ENCODE results near the gene LHX4. TPM values are rescaled to one million over a fixed set of nuclear protein-coding genes. Genes with fewer than 3 reads are reported as not detected.

The LHX4 gene
- 3.1 TPM for polyA plus RNA-seq
- long read RNA-seq, donor 1, partial matches to known transcripts = 16 of 28 reads
- long read RNA-seq, donor 1, other reads (novel, unspliced or antisense) = 12 of 28 reads
- long read RNA-seq, donor 2 = 0 reads
- long read RNA-seq, donor 3 = 0 reads
- long read RNA-seq, donor 4 = 0 reads
- long read RNA-seq, donor 5, partial matches to known transcripts = 7 of 31 reads
- long read RNA-seq, donor 5, other reads (novel, unspliced or antisense) = 24 of 31 reads
- long read RNA-seq, donor 6, partial matches to known transcripts = 50 of 50 reads
- long read RNA-seq, donor 6, other reads (novel, unspliced or antisense) = 0 of 50 reads
- long read RNA-seq, donor 7 = 0 reads
- long read RNA-seq, donor 8, partial matches to known transcripts = 79 of 79 reads
- long read RNA-seq, donor 8, other reads (novel, unspliced or antisense) = 0 of 79 reads
- long read RNA-seq, donor 9 = 0 reads
- long read RNA-seq, donor 10, partial matches to known transcripts = 54 of 54 reads
- long read RNA-seq, donor 10, other reads (novel, unspliced or antisense) = 0 of 54 reads
- long read RNA-seq, donor 11 = 0 reads

- Histone ChIP-seq H3K27ac (ENCODE audit: low read length) (no peak within 1 kb of the TSS), H3K9me3 (ENCODE audit: control insufficient read depth, low read depth, low read length) (peaks cover 16% of the 10 kb centered on the region), H3K27me3 (ENCODE audit: control insufficient read depth, insufficient read depth, low read length) (peaks cover 92% of the 10 kb centered on the region), H3K4me1 (ENCODE audit: control insufficient read depth, insufficient read depth, low read length) (peaks cover 22% of the 10 kb centered on the region), H3K4me3 (ENCODE audit: low read length) (no peak within 1 kb of the TSS), H3K36me3 (ENCODE audit: control insufficient read depth, insufficient read depth, low read length) (no peaks in the 10 kb centered on the region)
- no CpG with 5 or more reads among the region's 105 CpGs for WGBS (ENCODE audit: insufficient coverage, low lambda C conversion rate)
- DNase-seq = peak in 1 of 2 donors; percentile 44
These were observed at the start of gene LHX4 for GRCh38 chr1:180229483-180230415. Gene LHX4 (plus strand): TSS chr1:180230264. CDS start chr1:180230530, 266 bp downstream.

- H3K36me3 ChIP-seq (ENCODE audit: control insufficient read depth, insufficient read depth, low read length) = peaks cover 28% of the 10 kb centered on the region
- no peaks in the 10 kb centered on the region for H3K4me1 ChIP-seq (ENCODE audit: control insufficient read depth, insufficient read depth, low read length)
- no peak overlapping the region for H3K4me3 ChIP-seq (ENCODE audit: low read length)
- no peaks in the 10 kb centered on the region for H3K27me3 ChIP-seq (ENCODE audit: control insufficient read depth, insufficient read depth, low read length)
- no peak overlapping the region for H3K27ac ChIP-seq (ENCODE audit: low read length)
- 93% methylated on average over 3 of the region's 7 CpGs for WGBS (ENCODE audit: insufficient coverage, low lambda C conversion rate)
- DNase-seq = no peak
- no peaks in the 10 kb centered on the region for H3K9me3 ChIP-seq (ENCODE audit: control insufficient read depth, low read depth, low read length)
These were observed 49.0 kb upstream of the LHX4 start for GRCh38 chr1:180181048-180181447.

DNA sequence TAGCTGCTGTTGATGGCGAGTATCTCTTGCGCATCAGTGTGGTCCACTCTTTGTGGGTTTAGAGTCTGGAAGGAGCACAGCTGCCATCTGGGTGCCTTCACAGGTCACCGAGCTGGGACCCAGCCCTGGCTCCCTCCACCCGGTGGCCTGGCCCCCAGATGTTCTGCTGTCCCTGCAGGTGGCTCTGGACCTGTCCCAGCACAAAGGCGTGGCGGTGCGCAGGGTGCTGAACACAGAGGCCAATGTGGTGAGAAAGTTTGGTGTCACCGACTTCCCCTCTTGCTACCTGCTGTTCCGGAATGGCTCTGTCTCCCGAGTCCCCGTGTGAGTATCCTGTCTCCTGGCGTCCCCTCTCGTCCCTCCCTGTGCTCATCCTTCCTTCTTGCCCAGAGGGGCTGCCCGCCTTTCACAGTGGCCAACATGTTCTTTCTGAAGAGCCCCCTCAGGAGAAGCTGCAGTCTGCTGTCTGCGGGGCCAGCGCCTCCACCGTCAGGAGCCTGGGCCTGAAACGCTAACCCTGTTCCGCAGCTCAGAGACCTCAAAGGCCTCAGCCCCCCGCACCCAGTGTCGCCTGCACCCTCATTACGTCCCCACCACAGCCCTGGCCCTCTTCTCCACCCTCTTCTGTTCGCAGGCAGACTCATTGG, 47.9 kb upstream of the LHX4 start:
- Histone ChIP-seq H3K27ac (ENCODE audit: low read length) (no peak overlapping the region), H3K4me3 (ENCODE audit: low read length) (no peak overlapping the region), H3K9me3 (ENCODE audit: control insufficient read depth, low read depth, low read length) (no peaks in the 10 kb centered on the region), H3K4me1 (ENCODE audit: control insufficient read depth, insufficient read depth, low read length) (no peaks in the 10 kb centered on the region), H3K27me3 (ENCODE audit: control insufficient read depth, insufficient read depth, low read length) (no peaks in the 10 kb centered on the region), H3K36me3 (ENCODE audit: control insufficient read depth, insufficient read depth, low read length) (peaks cover 34% of the 10 kb centered on the region)
- no peak for DNase-seq
- no CpG with 5 or more reads among the region's 23 CpGs for WGBS (ENCODE audit: insufficient coverage, low lambda C conversion rate)

DNA sequence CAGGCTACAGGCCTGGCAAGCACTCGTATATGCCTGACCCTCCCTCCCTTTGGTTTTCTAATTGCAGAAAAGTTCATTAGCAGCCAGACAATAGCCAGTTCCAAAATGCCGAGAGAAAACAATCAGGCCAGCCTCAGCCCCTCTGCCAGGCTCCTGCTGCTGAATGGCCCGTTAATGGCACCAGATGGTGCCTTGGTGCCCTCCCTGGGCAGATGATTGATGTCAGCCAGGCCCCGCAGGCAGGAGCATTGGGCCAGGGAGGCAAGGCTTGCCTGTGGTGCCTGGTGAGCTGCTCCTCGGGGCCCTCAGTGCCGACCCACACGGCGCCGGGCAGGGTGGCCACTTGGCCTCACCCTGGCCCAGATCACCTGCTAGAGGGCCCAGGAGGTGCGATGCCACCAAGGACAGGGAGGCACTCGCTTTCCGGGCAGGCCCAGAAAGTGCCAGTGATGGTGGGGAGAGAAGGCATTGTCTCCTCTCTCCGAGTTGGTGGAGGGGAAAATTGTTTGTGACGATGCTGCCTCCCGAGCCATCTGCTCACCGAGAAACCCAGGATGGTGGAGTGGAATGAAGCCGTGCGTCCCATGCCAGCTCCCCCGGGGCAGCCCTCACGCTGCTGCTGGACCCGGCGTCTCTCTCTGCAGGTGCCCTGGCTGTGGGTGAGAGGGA, 47.3 kb upstream of the LHX4 start:
- Histone ChIP-seq H3K27me3 (ENCODE audit: control insufficient read depth, insufficient read depth, low read length) (no peaks in the 10 kb centered on the region), H3K27ac (ENCODE audit: low read length) (no peak overlapping the region), H3K4me3 (ENCODE audit: low read length) (no peak overlapping the region), H3K36me3 (ENCODE audit: control insufficient read depth, insufficient read depth, low read length) (peaks cover 36% of the 10 kb centered on the region), H3K9me3 (ENCODE audit: control insufficient read depth, low read depth, low read length) (no peaks in the 10 kb centered on the region), H3K4me1 (ENCODE audit: control insufficient read depth, insufficient read depth, low read length) (no peaks in the 10 kb centered on the region)
- WGBS (ENCODE audit: insufficient coverage, low lambda C conversion rate) = no CpG with 5 or more reads among the region's 22 CpGs
- DNase-seq = no peak

DNA sequence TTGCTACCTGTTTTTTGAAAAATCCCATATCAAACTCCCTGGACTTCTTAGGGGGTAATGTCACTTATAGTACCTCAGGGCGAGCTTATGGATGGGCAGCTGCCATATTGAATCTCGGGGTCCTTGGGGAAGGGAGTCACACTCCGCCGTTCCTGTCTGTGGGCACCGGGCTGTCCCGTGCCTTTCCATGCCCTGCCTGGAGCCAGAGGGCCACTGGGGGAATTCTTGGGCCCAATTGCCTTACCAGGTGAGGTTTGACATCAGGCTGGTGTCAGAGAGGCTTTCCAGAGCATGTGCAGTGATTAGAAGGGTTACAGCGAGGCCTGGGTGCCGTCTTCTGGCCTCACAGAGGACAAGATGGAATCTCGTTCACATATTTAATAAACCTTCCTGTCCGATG, 46.6 kb upstream of the LHX4 start:
- Histone ChIP-seq H3K4me1 (ENCODE audit: control insufficient read depth, insufficient read depth, low read length) (no peaks in the 10 kb centered on the region), H3K27me3 (ENCODE audit: control insufficient read depth, insufficient read depth, low read length) (no peaks in the 10 kb centered on the region), H3K9me3 (ENCODE audit: control insufficient read depth, low read depth, low read length) (no peaks in the 10 kb centered on the region), H3K27ac (ENCODE audit: low read length) (no peak overlapping the region), H3K36me3 (ENCODE audit: control insufficient read depth, insufficient read depth, low read length) (peaks cover 36% of the 10 kb centered on the region), H3K4me3 (ENCODE audit: low read length) (no peak overlapping the region)
- 100% methylated on average over 1 of the region's 10 CpGs for WGBS (ENCODE audit: insufficient coverage, low lambda C conversion rate)
- no peak for DNase-seq

DNA sequence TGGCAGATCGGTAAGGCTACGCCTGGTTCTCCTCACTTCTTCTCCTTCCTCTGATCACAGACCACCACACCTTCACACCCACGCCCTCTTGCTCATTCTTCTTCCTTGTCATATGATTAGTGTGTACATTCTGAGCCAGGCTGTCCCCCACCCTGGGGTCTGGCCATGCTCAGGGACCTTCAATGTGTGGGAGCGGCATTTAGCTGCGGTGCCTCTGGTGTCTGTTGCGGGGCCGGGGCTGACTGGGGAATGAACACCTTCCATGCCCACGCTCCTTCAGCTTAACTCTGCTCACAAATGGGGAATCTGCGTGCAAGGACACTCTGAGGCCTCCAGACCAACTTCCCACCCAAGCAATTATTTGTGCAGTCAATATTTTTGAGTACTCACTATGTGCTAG, 46.0 kb upstream of the LHX4 start:
- WGBS (ENCODE audit: insufficient coverage, low lambda C conversion rate) = no CpG with 5 or more reads among the region's 9 CpGs
- H3K27ac ChIP-seq (ENCODE audit: low read length) = no peak overlapping the region
- no peaks in the 10 kb centered on the region for H3K4me1 ChIP-seq (ENCODE audit: control insufficient read depth, insufficient read depth, low read length)
- H3K27me3 ChIP-seq (ENCODE audit: control insufficient read depth, insufficient read depth, low read length) = no peaks in the 10 kb centered on the region
- peaks cover 40% of the 10 kb centered on the region for H3K36me3 ChIP-seq (ENCODE audit: control insufficient read depth, insufficient read depth, low read length)
- DNase-seq = no peak
- H3K9me3 ChIP-seq (ENCODE audit: control insufficient read depth, low read depth, low read length) = no peaks in the 10 kb centered on the region
- no peak overlapping the region for H3K4me3 ChIP-seq (ENCODE audit: low read length)

DNA sequence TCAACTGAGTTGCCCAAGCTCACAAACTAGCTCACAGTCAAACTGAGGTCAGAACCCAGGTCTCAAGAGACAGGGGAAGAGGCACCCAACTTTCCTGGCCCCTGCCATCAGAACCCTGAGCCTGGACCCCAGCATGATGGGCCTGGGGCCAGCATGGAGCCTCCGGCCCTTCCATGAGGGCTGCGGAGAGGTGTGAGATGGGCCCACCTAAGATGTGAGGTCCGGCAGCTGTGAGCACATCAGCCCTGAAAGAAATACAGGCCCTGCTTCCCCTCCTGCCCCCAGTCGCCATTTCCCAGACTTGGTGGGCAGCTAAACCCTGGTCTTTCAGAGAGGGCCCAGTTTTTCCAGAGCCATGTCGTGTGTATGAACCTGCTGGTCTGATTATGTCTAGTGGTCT, 44.8 kb upstream of the LHX4 start:
- H3K9me3 ChIP-seq (ENCODE audit: control insufficient read depth, low read depth, low read length) = no peaks in the 10 kb centered on the region
- H3K4me1 ChIP-seq (ENCODE audit: control insufficient read depth, insufficient read depth, low read length) = no peaks in the 10 kb centered on the region
- peaks cover 47% of the 10 kb centered on the region for H3K36me3 ChIP-seq (ENCODE audit: control insufficient read depth, insufficient read depth, low read length)
- H3K27me3 ChIP-seq (ENCODE audit: control insufficient read depth, insufficient read depth, low read length) = no peaks in the 10 kb centered on the region
- H3K27ac ChIP-seq (ENCODE audit: low read length) = no peak overlapping the region
- WGBS (ENCODE audit: insufficient coverage, low lambda C conversion rate) = no CpG with 5 or more reads among the region's 5 CpGs
- no peak overlapping the region for H3K4me3 ChIP-seq (ENCODE audit: low read length)
- DNase-seq = no peak

DNA sequence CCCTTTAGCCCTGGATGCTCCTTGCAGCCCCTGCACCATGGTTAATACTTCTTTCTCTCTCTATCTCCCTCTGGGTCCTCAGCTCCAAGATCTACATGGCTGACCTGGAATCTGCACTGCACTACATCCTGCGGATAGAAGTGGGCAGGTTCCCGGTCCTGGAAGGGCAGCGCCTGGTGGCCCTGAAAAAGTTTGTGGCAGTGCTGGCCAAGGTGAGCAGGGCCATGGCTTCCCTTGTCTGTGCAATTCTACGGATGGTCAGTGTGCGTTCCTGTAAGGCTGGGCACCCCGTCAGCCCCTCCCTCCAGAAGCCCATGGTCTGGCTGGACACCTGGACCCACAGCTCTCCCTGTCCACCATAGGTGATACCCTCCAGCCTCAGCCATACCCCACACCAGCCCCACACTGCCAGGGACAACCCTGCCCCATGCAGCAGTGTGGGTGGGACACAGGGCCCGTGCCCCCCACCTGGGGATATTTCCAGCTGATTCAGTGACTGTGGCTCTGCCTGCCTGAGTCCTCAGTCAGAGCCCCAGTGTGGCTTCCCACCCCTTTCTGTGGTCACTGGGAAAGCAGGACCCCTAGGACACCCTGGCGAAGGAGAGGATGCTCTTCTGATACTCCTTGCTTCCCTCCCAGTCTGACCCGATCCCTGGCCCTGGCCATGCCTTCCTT, 44.0 kb upstream of the LHX4 start:
- no CpG with 5 or more reads among the region's 9 CpGs for WGBS (ENCODE audit: insufficient coverage, low lambda C conversion rate)
- peaks cover 52% of the 10 kb centered on the region for H3K36me3 ChIP-seq (ENCODE audit: control insufficient read depth, insufficient read depth, low read length)

GRCh38 chr1:180186831-180187230, 43.2 kb upstream of the LHX4 start:
- peaks cover 58% of the 10 kb centered on the region for H3K36me3 ChIP-seq (ENCODE audit: control insufficient read depth, insufficient read depth, low read length)
- no peaks in the 10 kb centered on the region for H3K27me3 ChIP-seq (ENCODE audit: control insufficient read depth, insufficient read depth, low read length)
- H3K9me3 ChIP-seq (ENCODE audit: control insufficient read depth, low read depth, low read length) = no peaks in the 10 kb centered on the region
- no peak overlapping the region for H3K27ac ChIP-seq (ENCODE audit: low read length)
- H3K4me3 ChIP-seq (ENCODE audit: low read length) = no peak overlapping the region
- WGBS (ENCODE audit: insufficient coverage, low lambda C conversion rate) = no CpG with 5 or more reads among the region's 8 CpGs
- no peaks in the 10 kb centered on the region for H3K4me1 ChIP-seq (ENCODE audit: control insufficient read depth, insufficient read depth, low read length)
- no peak for DNase-seq

More for the DNA sequence above, 44.0 kb upstream of the LHX4 start:
- Histone ChIP-seq H3K27me3 (ENCODE audit: control insufficient read depth, insufficient read depth, low read length) (no peaks in the 10 kb centered on the region), H3K4me1 (ENCODE audit: control insufficient read depth, insufficient read depth, low read length) (no peaks in the 10 kb centered on the region), H3K9me3 (ENCODE audit: control insufficient read depth, low read depth, low read length) (no peaks in the 10 kb centered on the region), H3K27ac (ENCODE audit: low read length) (no peak overlapping the region), H3K4me3 (ENCODE audit: low read length) (no peak overlapping the region)
- no peak for DNase-seq

Data from large intestine (tissue), 12 donors.